CD4-positive, alpha-beta T cell treated with Interleukin-12 subunit alpha and Interleukin-12 subunit beta, for 1 hour (primary cell): ENCODE results near the gene SVEP1.

Source experiments
- DNase-seq: peaks from one replicate; pipeline ENCODE4 v3.0.0-alpha.2; 2020

SVEP1 gene

GRCh38 chr9:110357505-110357904 lies 222.0 kb downstream of the SVEP1 start:
- no peak for DNase-seq

DNA sequence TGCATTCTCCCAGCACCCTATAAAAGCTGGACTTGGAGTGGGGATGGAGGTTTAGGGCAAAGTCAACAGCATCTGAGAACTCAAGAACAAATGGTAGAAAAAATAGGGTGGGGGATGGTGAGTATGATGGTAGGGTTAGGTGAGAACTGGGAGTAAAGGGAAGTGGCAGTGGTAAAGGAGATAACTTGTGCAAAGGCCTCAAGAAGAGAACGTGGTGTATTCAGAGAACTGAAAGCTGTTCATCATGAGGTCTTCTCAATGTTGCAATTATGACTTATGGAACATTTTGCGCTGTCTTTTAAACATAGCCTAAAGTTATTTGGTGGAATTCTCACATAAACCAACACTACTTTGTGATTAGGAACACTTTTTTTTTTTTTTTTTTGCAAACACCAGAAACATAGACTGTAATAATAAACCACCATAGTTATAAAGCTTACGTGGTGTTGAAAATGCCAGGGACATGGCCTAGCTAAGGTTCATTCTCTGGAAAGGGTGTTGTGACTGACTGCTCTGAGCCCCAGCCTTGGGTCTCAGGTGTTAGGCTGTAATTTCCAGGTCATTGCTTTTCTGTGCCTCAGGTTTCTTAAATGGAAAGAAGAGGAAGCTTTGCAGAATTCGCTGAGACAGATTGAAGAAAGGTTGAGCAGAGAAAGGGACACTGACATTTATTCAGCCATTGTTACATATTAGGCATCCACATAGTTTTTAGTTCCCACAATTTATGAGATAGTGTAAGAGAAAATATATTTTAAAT lies 222.7 kb downstream of the SVEP1 start:
- DNase-seq: no peak

DNA sequence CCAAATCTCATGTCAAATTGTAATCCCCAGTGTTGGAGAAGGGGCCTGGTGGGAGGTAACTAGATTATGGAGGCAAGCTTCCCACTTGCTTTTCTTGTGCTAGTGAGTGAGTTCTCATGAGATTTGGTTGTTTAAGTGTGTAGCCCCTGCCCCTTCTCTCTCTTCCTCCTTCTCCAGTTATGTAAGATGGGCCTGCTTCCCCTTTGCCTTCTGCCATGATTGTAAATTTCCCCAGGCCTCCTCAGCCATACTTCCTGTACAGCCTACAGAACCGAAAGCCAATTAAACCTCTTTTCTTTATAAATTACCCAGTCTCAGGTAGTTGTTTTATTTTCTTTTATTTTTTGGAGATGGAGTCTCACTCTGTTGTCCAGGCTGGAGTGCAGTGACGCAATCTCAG lies 223.6 kb downstream of the SVEP1 start:
- DNase-seq: no peak

GRCh38 chr9:110351009-110351467 lies 228.5 kb downstream of the SVEP1 start:
- DNase-seq: no peak

- no peak for DNase-seq
Measured at GRCh38 chr9:110346325-110346724, 233.2 kb downstream of the SVEP1 start.

GRCh38 chr9:110344821-110345220 lies 234.7 kb downstream of the SVEP1 start:
- DNase-seq: no peak

- DNase-seq: no peak
Measured at GRCh38 chr9:110343551-110343950, 236.0 kb downstream of the SVEP1 start.

DNA sequence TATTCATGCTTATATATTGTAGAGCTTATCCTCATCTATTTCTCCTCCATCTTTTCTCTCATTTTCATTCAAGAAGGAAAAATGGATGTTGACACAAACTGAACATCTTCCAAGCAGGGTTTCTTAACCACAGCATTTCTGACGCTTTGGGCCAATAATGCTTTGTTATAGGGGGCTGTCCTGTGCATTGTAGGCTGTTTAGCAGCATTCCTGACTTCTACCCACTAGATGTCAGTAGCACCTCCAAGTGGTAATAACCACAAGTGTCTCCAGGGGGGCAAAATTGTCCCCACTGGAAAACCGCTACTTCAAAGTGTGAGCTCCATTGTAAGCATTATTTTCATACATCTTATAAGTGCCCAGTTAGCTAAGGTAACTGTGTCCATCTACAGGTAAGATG lies 239.2 kb downstream of the SVEP1 start:
- no peak for DNase-seq

- DNase-seq: no peak
Measured at GRCh38 chr9:110338143-110338542, 241.4 kb downstream of the SVEP1 start.

DNA sequence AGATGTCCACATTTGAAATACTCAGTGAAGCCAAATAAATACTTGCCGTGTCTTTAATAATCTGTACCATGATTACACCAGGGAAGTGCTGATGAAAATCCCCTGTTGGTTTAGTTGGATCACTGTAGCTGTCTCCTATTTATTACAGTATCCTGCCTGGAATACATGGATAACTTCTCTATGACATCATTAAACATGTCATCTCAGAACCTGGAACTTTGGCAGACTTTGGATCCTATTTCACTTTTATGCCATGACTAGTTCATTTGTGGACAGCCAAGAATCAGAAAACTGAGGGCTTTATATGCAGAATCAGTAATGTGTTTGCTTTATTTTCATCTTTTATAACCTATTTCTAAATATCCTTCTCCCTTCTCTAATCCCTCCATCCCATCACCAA lies 241.8 kb downstream of the SVEP1 start, which contains the start of gene TXNDC8:
Gene TXNDC8, minus strand, starts transcription at position 137 of the 400 bp plus-strand sequence.
- DNase-seq: no peak

- no peak for DNase-seq
Measured at GRCh38 chr9:110336363-110336762, 243.2 kb downstream of the SVEP1 start.

GRCh38 chr9:110334871-110335270 lies 244.7 kb downstream of the SVEP1 start:
- DNase-seq: no peak

DNA sequence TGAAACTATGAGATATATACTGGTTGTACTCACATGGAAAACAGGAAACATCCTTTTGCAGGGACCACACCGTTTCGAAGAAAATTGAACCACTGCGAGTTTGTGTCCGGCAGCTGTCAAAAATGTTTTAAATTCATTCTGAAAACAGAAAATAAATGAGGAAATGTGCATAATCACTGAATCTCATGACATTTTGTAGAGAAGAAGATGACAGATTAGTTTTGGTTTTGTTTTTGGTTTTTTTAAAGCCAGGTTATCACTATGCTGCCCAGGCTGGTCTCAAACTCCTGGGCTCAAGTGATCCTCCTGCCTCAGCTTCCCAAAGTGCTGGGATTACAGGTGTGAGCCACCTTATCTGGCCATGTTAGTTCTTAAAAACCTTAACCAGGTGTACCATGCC lies 245.4 kb downstream of the SVEP1 start:
- no peak for DNase-seq

DNA sequence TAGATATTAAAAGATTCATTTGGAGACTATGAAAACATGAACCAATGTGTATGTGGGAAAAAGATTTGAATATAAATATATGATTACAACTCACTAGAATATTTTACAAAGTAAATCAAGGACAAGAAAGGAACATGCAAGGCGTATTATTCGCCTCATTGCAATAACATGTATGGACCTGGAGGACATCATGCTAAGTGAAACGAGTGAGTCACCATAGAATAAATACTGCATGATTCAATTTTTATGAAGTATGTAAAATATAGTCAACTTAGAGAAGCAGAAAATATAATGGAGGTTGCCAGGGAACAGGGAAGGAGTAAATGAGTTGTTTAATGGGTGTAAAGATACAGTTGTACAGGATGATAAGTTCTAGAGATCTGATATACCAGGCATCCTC lies 246.8 kb downstream of the SVEP1 start:
- no peak for DNase-seq

- DNase-seq: no peak
Measured at GRCh38 chr9:110330484-110331105, 248.9 kb downstream of the SVEP1 start.

DNA sequence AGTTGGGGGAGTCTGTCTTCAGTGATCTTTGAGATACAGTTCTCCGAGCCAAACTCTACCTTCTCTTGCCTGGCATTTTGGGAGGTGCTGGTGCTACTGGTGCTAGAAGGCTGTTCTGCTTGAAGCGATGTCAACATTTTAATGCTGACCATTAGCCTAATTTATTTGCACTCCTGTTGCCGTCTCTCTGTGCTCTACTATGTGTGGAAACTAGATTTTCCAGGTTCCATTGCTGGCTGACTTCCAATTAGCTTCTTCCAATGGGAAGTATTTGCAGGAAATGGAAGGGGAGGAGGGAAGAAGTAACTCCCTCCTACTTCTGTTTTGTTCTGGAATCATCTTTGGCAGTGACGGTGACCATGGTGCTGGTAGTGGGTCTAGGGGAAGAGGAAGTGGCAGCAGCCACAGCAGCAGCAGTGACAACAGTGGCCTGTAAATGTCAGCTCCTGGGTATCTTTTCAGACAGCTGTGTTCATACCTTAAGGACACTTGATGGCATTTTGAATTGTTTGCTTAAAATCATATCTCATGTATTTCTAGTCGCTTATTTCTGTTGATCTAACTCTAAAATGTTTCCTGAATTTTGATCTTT lies 249.8 kb downstream of the SVEP1 start:
- no peak for DNase-seq

- DNase-seq: no peak
Measured at GRCh38 chr9:110328763-110329162, 250.8 kb downstream of the SVEP1 start.

GRCh38 chr9:110327716-110328115 lies 251.8 kb downstream of the SVEP1 start:
- no peak for DNase-seq

DNA sequence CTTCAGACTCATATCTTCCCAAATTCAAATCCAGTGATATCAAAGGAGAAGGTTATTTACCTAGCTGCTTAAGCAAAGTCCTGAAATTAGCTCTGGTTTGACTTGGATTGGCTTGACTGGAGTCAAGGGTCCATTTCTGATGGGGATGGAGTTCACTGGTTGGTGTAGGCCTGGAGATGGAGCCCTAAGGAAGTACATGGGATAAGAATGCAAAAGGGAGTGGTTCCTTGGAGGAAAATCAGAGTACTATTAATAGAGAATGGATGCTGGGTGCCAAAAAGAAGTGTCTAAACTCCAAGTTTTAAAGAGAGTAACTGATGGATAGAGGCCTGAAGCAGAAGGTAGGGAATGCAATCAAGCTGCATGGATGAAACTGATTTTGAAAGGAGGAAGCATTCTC lies 255.7 kb downstream of the SVEP1 start:
- DNase-seq: no peak

DNA sequence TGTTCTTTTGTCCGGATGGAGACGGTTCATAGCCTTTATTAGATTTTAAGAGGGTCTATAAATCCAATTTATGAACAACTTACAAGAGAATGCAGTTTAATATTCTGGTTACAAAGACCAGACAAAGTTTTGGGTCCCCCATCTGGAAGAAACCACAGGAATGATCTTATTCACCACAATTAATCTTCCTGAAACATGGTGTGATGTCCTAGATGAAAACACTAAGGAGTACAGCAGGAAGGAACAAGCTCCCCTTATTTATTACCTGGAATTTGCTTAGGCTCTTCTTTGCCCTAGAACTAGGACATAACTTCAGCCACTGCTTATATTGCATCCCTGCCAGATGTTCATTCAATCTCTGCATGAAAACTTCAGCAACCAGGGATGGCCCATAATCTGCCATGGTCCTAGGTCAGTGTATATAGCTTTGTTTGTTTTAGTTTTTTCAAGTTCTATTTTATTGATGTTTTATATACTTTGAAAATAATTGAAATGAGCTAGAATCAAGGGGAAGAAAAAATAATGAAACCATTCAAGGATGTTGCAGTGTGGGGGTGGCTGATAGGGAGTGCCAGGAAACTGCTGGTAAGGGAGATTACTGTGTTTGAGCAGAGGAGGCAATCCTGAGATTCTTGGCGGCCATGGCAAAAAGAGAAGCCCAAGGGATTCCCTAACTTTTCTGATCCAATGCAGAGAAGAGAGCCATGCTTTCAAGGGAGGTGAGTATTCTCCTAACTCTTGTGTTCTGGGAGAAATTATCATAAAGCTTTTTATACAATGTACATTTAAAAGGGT lies 258.7 kb downstream of the SVEP1 start:
- no peak for DNase-seq

DNA sequence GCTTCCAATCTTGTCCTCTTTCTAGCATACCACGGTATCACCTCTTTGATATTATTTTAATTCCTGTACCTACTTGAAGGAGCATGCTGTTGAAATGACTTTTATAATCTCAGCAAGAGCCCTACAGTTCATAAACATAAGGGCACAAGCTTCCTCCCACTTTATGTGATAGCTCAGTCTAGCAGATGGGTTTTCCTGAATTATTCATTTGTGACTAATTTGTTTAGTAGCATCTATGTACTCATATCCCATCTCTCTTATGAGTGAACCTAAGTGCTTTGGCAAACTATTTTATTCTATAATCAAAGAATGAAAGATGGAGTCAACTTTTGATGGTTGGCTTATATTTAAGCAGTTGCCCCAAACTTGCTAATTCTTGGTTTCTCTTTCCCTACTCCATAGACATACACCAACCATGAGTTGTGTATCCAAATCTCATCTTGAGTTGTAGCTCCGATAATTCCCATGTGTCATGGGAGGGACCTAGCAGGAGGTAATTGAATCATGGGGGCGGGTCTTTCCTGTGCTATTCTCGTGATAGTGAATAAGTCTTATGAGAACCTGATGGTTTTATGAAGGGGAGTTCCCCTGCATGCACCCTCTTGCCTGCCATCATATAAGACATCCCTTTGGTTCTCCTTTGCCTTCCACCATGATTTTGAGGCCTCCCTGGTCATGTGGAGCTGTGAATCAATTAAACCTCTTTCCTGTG lies 259.6 kb downstream of the SVEP1 start:
- no peak for DNase-seq

DNA sequence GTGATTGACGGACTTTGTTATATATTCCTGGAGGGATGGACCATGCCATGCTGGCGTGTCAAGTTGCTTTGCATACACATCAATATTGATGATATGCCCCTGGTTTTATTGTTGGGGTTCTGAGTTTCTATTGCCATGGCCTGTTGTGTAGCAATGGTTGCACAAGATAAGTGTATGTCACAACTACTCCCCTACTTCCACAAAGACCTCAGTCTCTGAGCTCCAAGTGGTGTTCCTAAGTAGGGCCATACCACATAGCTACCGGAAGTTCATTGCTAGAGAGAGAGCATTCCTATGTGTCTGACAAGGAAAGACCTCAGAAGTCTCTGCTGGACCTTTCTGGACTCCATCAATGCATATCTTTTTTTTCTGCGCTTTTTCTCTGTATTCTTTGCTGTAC lies 261.6 kb downstream of the SVEP1 start:
- no peak for DNase-seq
